KG1 (cell line): ENCODE data around the gene GPR42.
"Not testable (repeated sequence)": the region's sequence is repeated elsewhere in the genome, so short reads cannot be mapped to it uniquely, and the experiment has no call there.

Experiments used
- DNase-seq: peaks from one replicate; lab custom pipeline; 2025; lab: John Stamatoyannopoulos, UW

The GPR42 gene

GRCh38 chr19:35346193-35347052 is 24.4 kb upstream of the GPR42 start:
- peak; percentile 31 for DNase-seq

GRCh38 chr19:35347171-35347929 is 23.5 kb upstream of the GPR42 start, which contains the start of gene FFAR1:
FFAR1 (plus strand) TSS chr19:35347902; CDS start chr19:35351552, 3,650 bp downstream.
- peak; percentile 53 for DNase-seq

- no peak for DNase-seq
Observed at GRCh38 chr19:35347930-35348298, 23.0 kb upstream of the GPR42 start.

- no peak for DNase-seq
Observed at GRCh38 chr19:35348911-35349611, 21.8 kb upstream of the GPR42 start.

GRCh38 chr19:35349614-35350521 is 21.0 kb upstream of the GPR42 start:
- no peak for DNase-seq

- DNase-seq = no peak
Observed at GRCh38 chr19:35350591-35350990, 20.3 kb upstream of the GPR42 start.

GRCh38 chr19:35351411-35352176 is 19.3 kb upstream of the GPR42 start:
- no peak for DNase-seq

GRCh38 chr19:35352177-35352447 is 18.8 kb upstream of the GPR42 start:
- DNase-seq = no peak

GRCh38 chr19:35352448-35353304 is 18.2 kb upstream of the GPR42 start:
- DNase-seq = peak; percentile 66

GRCh38 chr19:35353635-35354034 is 17.2 kb upstream of the GPR42 start:
- no peak for DNase-seq

GRCh38 chr19:35354898-35355297 is 16.0 kb upstream of the GPR42 start:
- no peak for DNase-seq

- no peak for DNase-seq
Observed at GRCh38 chr19:35355791-35356460, 14.9 kb upstream of the GPR42 start.

- DNase-seq = no peak
Observed at GRCh38 chr19:35357867-35358573, 12.8 kb upstream of the GPR42 start, which contains the start of gene FFAR3. FFAR3 (plus strand) TSS chr19:35358460; CDS start chr19:35358891, 431 bp downstream.

- DNase-seq = not testable (repeated sequence)
Observed at GRCh38 chr19:35358834-35359233, 12.0 kb upstream of the GPR42 start.

GRCh38 chr19:35359395-35359794 is 11.5 kb upstream of the GPR42 start:
- DNase-seq = not testable (repeated sequence)

GRCh38 chr19:35360081-35360480 is 10.8 kb upstream of the GPR42 start:
- not testable (repeated sequence) for DNase-seq

- no peak for DNase-seq
Observed at GRCh38 chr19:35360880-35361420, 9.9 kb upstream of the GPR42 start.
